Activated B cell treated with CpG ODN at 0.5 μM for 24 hours (primary cell): Measurements from ENCODE around the gene ERN1. TPM values are rescaled to one million over a fixed set of nuclear protein-coding genes. Genes with fewer than 3 reads are reported as not detected.

ENCODE experiments used
- ATAC-seq: fragments of 200-7000 bp; cut with Tn5 transposase; one replicate; pipeline ENCODE4 v1.10.0; 2021; ENCODE audit warnings: low read depth, mild to moderate bottlenecking, moderate library complexity
- CTCF ChIA-PET: fragments of 350-600 bp; sonication (Branson Sonifier 250); formaldehyde crosslinking; loops from one replicate; lab custom pipeline; 2021; ENCODE audit warnings: antibody characterized with exemption; lab: Charles Lee
- POLR2A ChIA-PET: fragments of 350-600 bp; sonication (Branson Sonifier 250); formaldehyde crosslinking; loops from one replicate; lab custom pipeline; 2021; ENCODE audit warnings: antibody characterized with exemption; lab: Charles Lee
- DNase-seq: peaks from one replicate; pipeline ENCODE4 v3.0.0; 2022
- H3K27ac Mint-ChIP-seq: one replicate; pipeline ENCODE4 v1.8.0; 2020; ENCODE audit warnings: mixed read lengths
- H3K27me3 Mint-ChIP-seq: one replicate; pipeline ENCODE4 v1.8.0; 2021; ENCODE audit warnings: mixed read lengths
- H3K36me3 Mint-ChIP-seq: one replicate; pipeline ENCODE4 v1.8.0; 2021; ENCODE audit warnings: low read depth, mixed read lengths
- H3K4me1 Mint-ChIP-seq: one replicate; pipeline ENCODE4 v1.8.0; 2021; ENCODE audit warnings: mixed read lengths
- H3K4me3 Mint-ChIP-seq: one replicate; pipeline ENCODE4 v1.8.0; 2020; ENCODE audit warnings: mild to moderate bottlenecking, mixed read lengths
- H3K9me3 Mint-ChIP-seq: one replicate; pipeline ENCODE4 v1.8.0; 2020; ENCODE audit warnings: mixed read lengths
- CTCF ChIP-seq: fragments of 200-600 bp; IDR thresholded peaks from one replicate; pipeline ENCODE4 v1.8.0; 2022; ENCODE audit warnings: antibody characterized with exemption, mild to moderate bottlenecking
- intact Hi-C: fragments of 100-400 bp; cut with micrococcal nuclease; formaldehyde crosslinking; loops from one replicate; pipeline ENCODE4 v1.15.1; 2024
- total RNA-seq: library from RNA; stranded (reverse); gene quantifications from 2 replicates; pipeline ENCODE4 v1.2.3, GENCODE V29; 2022

The ERN1 gene
- total RNA-seq, 1 donor from 2014 or later = 12.9 TPM

GRCh38 chr17:64153565-64154312 is 23.8 kb upstream of the ERN1 start:
- Mint-ChIP-seq H3K27ac (no peak overlapping the region), H3K9me3 (no peaks in the 10 kb centered on the region), H3K27me3 (no peaks in the 10 kb centered on the region), H3K36me3 (peaks cover 18% of the 10 kb centered on the region), H3K4me1 (no peaks in the 10 kb centered on the region), H3K4me3 (no peak overlapping the region)
- ATAC-seq = no peak
- CTCF ChIA-PET = no interaction called here
- no peak for DNase-seq
- POLR2A ChIA-PET = interaction anchor here (0.8 kb wide), 1 partner anchor 8 kb away, joined by 4 read pairs; no protein-coding TSS in a partner anchor
- TF ChIP-seq CTCF = no peak
- intact Hi-C loops = no loop called here

- TF ChIP-seq CTCF = no peak
- Mint-ChIP-seq H3K4me1 (no peaks in the 10 kb centered on the region), H3K27me3 (no peaks in the 10 kb centered on the region), H3K27ac (no peak overlapping the region), H3K9me3 (no peaks in the 10 kb centered on the region), H3K4me3 (no peak overlapping the region), H3K36me3 (peaks cover 24% of the 10 kb centered on the region)
- no peak for DNase-seq
- ATAC-seq = no peak
- ChIA-PET POLR2A (no interaction called here), CTCF (no interaction called here)
- intact Hi-C loops = no loop called here
Measured at GRCh38 chr17:64152428-64153125, 22.6 kb upstream of the ERN1 start.

- ATAC-seq (no peak), DNase-seq (no peak)
- intact Hi-C loops = no loop called here
- POLR2A ChIA-PET = no interaction called here
- H3K4me3 Mint-ChIP-seq = no peak overlapping the region
- H3K27me3 Mint-ChIP-seq = no peaks in the 10 kb centered on the region
- H3K4me1 Mint-ChIP-seq = peaks cover 11% of the 10 kb centered on the region
- no peak for TF ChIP-seq CTCF
- CTCF ChIA-PET = no interaction called here
- peaks cover 32% of the 10 kb centered on the region for H3K36me3 Mint-ChIP-seq
- no peaks in the 10 kb centered on the region for H3K9me3 Mint-ChIP-seq
- no peak overlapping the region for H3K27ac Mint-ChIP-seq
Measured at GRCh38 chr17:64151016-64151368, 21.0 kb upstream of the ERN1 start.

- DNase-seq = no peak
- POLR2A ChIA-PET = interaction anchor here (0.6 kb wide), 1 partner anchor 67 kb away, joined by 6 read pairs; no protein-coding TSS in a partner anchor
Measured at GRCh38 chr17:64150237-64151015, 20.5 kb upstream of the ERN1 start.

More at GRCh38 chr17:64150237-64151015, 20.5 kb upstream of the ERN1 start:
- peaks cover 32% of the 10 kb centered on the region for H3K36me3 Mint-ChIP-seq
- CTCF ChIA-PET = no interaction called here
- TF ChIP-seq CTCF = no peak
- intact Hi-C loops = no loop called here
- no peak overlapping the region for H3K4me3 Mint-ChIP-seq
- no peak overlapping the region for H3K27ac Mint-ChIP-seq
- no peak for ATAC-seq
- no peaks in the 10 kb centered on the region for H3K27me3 Mint-ChIP-seq
- H3K9me3 Mint-ChIP-seq = no peaks in the 10 kb centered on the region
- H3K4me1 Mint-ChIP-seq = peaks cover 11% of the 10 kb centered on the region
